HepG2 (cell line): ENCODE measurements around the gene COX10. TPM values are rescaled to one million over a fixed set of nuclear protein-coding genes. Genes with fewer than 3 reads are reported as not detected.

Source experiments
- ATF7-NPFF ChIP-seq: sonication (generic); formaldehyde crosslinking; IDR thresholded peaks from 2 replicates; pipeline ENCODE4 v1.8.1; 2023; ENCODE audit warnings: mild to moderate bottlenecking, low read depth, missing genetic modification reagents, moderate library complexity
- EHMT2 ChIP-seq: fragments of 200-600 bp; sonication (generic); IDR thresholded peaks from 2 replicates; pipeline ENCODE4 v1.7.0; 2017; ENCODE audit warnings: antibody characterized with exemption, low read depth, low read length, borderline replicate concordance
- FOSL2 ChIP-seq: sonication (generic); formaldehyde crosslinking; IDR thresholded peaks from 2 replicates; pipeline ENCODE4 v1.4.0; 2020; ENCODE audit warnings: missing genetic modification reagents
- FOXK2 ChIP-seq: fragments of 450-650 bp; IDR thresholded peaks from 2 replicates; pipeline ENCODE4 v1.6.1; 2016
- NCOR1 ChIP-seq: fragments of 200-600 bp; sonication (generic); IDR thresholded peaks from 2 replicates; pipeline ENCODE4 v1.7.0; 2017; ENCODE audit warnings: antibody characterized with exemption, low read length, borderline replicate concordance
- SIX4 ChIP-seq: sonication (generic); formaldehyde crosslinking; IDR thresholded peaks from 2 replicates; pipeline ENCODE4 v1.4.0; 2020; ENCODE audit warnings: missing genetic modification reagents
- YEATS2 ChIP-seq: sonication (generic); formaldehyde crosslinking; IDR thresholded peaks from 2 replicates; pipeline ENCODE4 v1.4.0; 2020; ENCODE audit warnings: missing genetic modification reagents, borderline replicate concordance
- ZNF382 ChIP-seq: sonication (generic); formaldehyde crosslinking; IDR thresholded peaks from 2 replicates; pipeline ENCODE4 v1.5.0; 2020; ENCODE audit warnings: missing genetic modification reagents, mild to moderate bottlenecking, borderline replicate concordance
- ZNF674 ChIP-seq: sonication (generic); formaldehyde crosslinking; IDR thresholded peaks from 2 replicates; pipeline ENCODE4 v1.5.0; 2020; ENCODE audit warnings: low read depth, mild to moderate bottlenecking, missing genetic modification reagents
- ZNF768 ChIP-seq: sonication (generic); formaldehyde crosslinking; IDR thresholded peaks from 2 replicates; pipeline ENCODE4 v1.4.0; 2020; ENCODE audit warnings: missing genetic modification reagents
- ZNF879 ChIP-seq: sonication (generic); formaldehyde crosslinking; IDR thresholded peaks from 2 replicates; pipeline ENCODE4 v1.8.1; 2023; ENCODE audit warnings: missing genetic modification reagents
- polyA plus RNA-seq, 8 experiments: library from polyadenylated mRNA; depleted of rRNA in 3 of 8; stranded (reverse) in 7 of 8; unstranded in 1 of 8; fragments of >200 nt; fragmentation: Illumina TruSeq in 4 of 8; extraction: Trizol in 4 of 8; gene quantifications; 2 replicates each; pipeline versions ENCODE4 v1.2.1 to v1.2.3, GENCODE V29; 2011 to 2016; ENCODE audit warnings: low read depth in 4 of 8, missing spikeins in 1 of 8, mixed read lengths in 1 of 8; ENCODE audit not compliant: insufficient read depth in 1 of 8
- total RNA-seq, 5 experiments: library from RNA; depleted of rRNA; stranded (reverse); fragments of >200 nt; fragmentation: Illumina TruSeq; extraction: Trizol; gene quantifications; 2 replicates each; pipeline ENCODE4 v1.2.3, GENCODE V29; 2016; ENCODE audit warnings: low read depth in 1 of 5
- TF ChIP-seq, protein P1 (sequence below): sonication (generic); formaldehyde crosslinking; IDR thresholded peaks from 2 replicates; pipeline ENCODE4 v1.5.1; 2020; ENCODE audit warnings: missing genetic modification reagents, mild to moderate bottlenecking, borderline replicate concordance
- TF ChIP-seq, protein P2 (sequence below): sonication (generic); formaldehyde crosslinking; IDR thresholded peaks from 2 replicates; pipeline ENCODE4 v1.4.0; 2020; ENCODE audit warnings: mild to moderate bottlenecking, missing genetic modification reagents
- TF ChIP-seq, protein P3 (sequence below): sonication (generic); formaldehyde crosslinking; IDR thresholded peaks from 2 replicates; pipeline ENCODE4 v1.5.0; 2020; ENCODE audit warnings: mild to moderate bottlenecking, missing genetic modification reagents
- TF ChIP-seq, protein P4 (sequence below): IDR thresholded peaks from 2 replicates; pipeline ENCODE4 v1.6.1; 2016; ENCODE audit warnings: low read depth, borderline replicate concordance

Gene COX10
- total and polyA plus RNA-seq, 2 of the 13 experiments (the other 11 are each of a cell fraction or from before 2014, with no cell fraction given), result 13.9 to 20.1 TPM

DNA sequence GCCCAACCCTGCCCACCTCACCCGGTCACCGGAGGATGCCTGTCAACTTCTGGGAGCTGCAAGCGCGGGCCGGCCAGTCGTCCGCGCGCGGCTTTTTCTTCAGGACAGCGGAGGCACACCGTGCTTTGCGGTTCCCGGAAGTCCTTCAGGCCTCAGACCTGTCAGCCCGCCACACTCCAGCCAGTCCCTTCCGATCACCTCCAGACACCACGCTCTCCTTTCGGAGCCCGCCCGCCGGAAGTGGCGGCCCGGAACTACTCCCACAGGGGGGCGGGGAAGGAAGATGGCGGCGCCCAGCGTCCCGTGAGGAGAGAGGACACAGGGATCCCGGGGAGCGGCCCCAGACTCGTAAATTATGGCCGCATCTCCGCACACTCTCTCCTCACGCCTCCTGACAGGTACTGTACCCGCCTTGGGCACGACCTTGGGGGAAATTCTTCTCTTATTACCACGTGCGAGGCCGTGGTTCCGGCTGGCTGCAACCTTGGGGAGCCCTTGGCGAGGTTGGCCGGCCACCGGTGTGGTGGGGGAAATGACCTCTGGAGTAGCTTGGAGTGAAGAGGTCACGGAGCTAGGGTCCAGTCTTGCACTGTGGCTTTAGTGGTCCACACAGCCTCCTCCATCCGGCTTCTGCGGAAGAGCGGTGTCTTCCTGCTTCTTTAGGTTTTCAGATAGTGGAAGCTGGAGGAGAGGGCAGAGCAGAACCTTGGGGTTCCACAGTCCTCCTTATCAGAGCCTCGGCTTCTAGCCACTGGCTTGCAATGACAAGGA lies at the start of gene COX10 (continued):
- TF ChIP-seq NCOR1, result no peak
- TF ChIP-seq ZNF768 (CRISPR knock-in tag), result peak; percentile 59
- no peak for TF ChIP-seq EHMT2
- peak; percentile 18; the same call in 1 of the 2 replicates for TF ChIP-seq SIX4 (CRISPR knock-in tag)
- TF ChIP-seq YEATS2 (CRISPR knock-in tag), result peak; percentile 89
- no peak for TF ChIP-seq ZNF382 (CRISPR knock-in tag)
- TF ChIP-seq, protein P1, sequence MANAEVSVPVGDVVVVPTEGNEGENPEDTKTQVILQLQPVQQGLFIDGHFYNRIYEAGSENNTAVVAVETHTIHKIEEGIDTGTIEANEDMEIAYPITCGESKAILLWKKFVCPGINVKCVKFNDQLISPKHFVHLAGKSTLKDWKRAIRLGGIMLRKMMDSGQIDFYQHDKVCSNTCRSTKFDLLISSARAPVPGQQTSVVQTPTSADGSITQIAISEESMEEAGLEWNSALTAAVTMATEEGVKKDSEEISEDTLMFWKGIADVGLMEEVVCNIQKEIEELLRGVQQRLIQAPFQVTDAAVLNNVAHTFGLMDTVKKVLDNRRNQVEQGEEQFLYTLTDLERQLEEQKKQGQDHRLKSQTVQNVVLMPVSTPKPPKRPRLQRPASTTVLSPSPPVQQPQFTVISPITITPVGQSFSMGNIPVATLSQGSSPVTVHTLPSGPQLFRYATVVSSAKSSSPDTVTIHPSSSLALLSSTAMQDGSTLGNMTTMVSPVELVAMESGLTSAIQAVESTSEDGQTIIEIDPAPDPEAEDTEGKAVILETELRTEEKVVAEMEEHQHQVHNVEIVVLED (CRISPR knock-in tag), result peak; percentile 68; the same call in 1 of the 2 replicates
- peak; percentile 73 for TF ChIP-seq ATF7-NPFF (CRISPR knock-in tag)
- no peak for TF ChIP-seq ZNF879
- TF ChIP-seq, protein P2, sequence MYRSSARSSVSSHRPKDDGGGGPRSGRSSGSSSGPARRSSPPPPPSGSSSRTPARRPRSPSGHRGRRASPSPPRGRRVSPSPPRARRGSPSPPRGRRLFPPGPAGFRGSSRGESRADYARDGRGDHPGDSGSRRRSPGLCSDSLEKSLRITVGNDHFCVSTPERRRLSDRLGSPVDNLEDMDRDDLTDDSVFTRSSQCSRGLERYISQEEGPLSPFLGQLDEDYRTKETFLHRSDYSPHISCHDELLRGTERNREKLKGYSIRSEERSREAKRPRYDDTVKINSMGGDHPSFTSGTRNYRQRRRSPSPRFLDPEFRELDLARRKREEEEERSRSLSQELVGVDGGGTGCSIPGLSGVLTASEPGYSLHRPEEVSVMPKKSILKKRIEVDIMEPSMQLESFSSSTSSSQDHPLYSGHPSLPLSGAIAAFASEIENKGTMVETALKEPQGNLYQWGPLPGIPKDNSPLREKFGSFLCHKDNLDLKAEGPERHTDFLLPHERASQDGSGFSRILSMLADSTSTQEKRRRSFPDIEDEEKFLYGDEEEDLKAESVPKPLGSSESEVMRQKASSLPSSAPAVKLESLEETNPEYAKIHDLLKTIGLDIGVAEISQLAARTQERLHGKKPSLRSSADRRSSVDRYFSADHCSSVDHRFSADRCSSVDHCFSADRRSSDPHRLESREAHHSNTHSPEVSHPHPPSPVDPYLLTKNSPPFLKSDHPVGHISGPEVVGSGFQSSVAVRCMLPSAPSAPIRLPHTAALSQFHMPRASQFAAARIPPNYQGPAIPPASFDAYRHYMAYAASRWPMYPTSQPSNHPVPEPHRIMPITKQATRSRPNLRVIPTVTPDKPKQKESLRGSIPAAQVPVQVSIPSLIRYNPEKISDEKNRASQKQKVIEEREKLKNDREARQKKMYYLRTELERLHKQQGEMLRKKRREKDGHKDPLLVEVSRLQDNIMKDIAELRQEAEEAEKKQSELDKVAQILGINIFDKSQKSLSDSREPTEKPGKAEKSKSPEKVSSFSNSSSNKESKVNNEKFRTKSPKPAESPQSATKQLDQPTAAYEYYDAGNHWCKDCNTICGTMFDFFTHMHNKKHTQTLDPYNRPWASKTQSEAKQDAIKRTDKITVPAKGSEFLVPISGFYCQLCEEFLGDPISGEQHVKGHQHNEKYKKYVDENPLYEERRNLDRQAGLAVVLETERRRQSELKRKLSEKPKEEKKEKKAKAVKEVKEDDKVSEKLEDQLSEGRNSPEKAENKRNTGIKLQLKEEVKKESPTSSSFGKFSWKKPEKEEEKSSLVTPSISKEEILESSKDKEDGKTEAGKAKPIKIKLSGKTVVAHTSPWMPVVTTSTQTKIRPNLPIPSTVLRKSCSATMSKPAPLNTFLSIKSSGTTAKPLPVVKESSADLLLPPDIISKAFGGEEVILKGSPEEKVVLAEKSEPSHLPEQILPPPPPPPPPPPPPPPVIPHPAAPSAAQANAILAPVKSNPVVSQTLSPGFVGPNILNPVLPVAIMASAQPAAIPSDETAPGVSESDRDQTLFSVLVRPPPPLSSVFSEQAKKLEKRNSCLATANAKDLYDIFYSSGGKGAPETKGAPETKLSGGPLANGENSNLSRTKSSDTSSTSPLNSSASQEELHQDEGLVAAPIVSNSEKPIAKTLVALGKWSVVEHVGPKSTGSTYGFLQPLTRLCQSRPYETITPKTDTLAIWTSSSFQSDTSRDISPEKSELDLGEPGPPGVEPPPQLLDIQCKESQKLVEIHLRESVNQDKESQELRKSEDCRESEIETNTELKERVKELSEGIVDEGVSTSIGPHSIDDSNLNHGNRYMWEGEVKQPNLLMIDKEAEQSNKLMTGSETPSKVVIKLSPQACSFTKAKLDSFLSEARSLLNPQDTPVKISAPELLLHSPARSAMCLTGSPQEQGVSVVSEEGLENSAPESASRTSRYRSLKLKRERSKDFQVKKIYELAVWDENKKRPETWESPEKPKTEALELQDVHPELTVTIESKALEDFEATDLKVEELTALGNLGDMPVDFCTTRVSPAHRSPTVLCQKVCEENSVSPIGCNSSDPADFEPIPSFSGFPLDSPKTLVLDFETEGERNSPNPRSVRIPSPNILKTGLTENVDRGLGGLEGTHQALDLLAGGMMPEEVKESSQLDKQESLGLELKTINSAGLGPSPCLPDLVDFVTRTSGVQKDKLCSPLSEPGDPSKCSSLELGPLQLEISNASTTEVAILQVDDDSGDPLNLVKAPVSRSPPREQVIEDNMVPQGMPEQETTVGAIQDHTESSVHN (CRISPR knock-in tag), result no peak
- TF ChIP-seq FOSL2 (CRISPR knock-in tag), result peak; percentile 46; the same call in 1 of the 2 replicates
- TF ChIP-seq, protein P3, sequence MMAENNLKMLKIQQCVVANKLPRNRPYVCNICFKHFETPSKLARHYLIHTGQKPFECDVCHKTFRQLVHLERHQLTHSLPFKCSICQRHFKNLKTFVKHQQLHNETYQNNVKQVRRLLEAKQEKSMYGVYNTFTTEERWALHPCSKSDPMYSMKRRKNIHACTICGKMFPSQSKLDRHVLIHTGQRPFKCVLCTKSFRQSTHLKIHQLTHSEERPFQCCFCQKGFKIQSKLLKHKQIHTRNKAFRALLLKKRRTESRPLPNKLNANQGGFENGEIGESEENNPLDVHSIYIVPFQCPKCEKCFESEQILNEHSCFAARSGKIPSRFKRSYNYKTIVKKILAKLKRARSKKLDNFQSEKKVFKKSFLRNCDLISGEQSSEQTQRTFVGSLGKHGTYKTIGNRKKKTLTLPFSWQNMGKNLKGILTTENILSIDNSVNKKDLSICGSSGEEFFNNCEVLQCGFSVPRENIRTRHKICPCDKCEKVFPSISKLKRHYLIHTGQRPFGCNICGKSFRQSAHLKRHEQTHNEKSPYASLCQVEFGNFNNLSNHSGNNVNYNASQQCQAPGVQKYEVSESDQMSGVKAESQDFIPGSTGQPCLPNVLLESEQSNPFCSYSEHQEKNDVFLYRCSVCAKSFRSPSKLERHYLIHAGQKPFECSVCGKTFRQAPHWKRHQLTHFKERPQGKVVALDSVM (CRISPR knock-in tag), result peak; percentile 95
- TF ChIP-seq, protein P4, sequence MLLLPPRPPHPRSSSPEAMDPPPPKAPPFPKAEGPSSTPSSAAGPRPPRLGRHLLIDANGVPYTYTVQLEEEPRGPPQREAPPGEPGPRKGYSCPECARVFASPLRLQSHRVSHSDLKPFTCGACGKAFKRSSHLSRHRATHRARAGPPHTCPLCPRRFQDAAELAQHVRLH (CRISPR knock-in tag), result 0 out of 2 replicates have a peak, but pooled peaks have one; percentile 24
- 0 out of 2 replicates have a peak, but pooled peaks have one; percentile 36 for TF ChIP-seq ZNF674 (CRISPR knock-in tag)
- 0 out of 2 replicates have a peak, but pooled peaks have one; percentile 12 for TF ChIP-seq FOXK2
